ENCODE measurements around the gene METTL1. TPM values are rescaled to one million over a fixed set of nuclear protein-coding genes. Genes with fewer than 3 reads are reported as not detected.

The METTL1 gene
- total RNA-seq, 1 experiment from 2014 or later, result 17.9 TPM

- no peak overlapping the region for H3K4me3 ChIP-seq
- H4K20me1 ChIP-seq (ENCODE audit: insufficient read depth), result no peaks in the 10 kb centered on the region
- BruUV-seq (replicated peaks), result no TSS peak
- no peaks in the 10 kb centered on the region for H3K9me2 ChIP-seq (ENCODE audit: insufficient read depth)
- H3K4me2 ChIP-seq, result no peak overlapping the region
- no peaks in the 10 kb centered on the region for H3K9me3 ChIP-seq (ENCODE audit: insufficient read depth, low read depth)
- no peaks in the 10 kb centered on the region for H3K36me3 ChIP-seq (ENCODE audit: low read depth)
- no peaks in the 10 kb centered on the region for H3F3A ChIP-seq (ENCODE audit: insufficient read depth, low read depth)
- no peak for DNase-seq
- TF ChIP-seq EZH2 (IDR thresholded peaks at IDR 0.05; ENCODE audit: low read depth), result no peak
- TF ChIP-seq, protein P1, sequence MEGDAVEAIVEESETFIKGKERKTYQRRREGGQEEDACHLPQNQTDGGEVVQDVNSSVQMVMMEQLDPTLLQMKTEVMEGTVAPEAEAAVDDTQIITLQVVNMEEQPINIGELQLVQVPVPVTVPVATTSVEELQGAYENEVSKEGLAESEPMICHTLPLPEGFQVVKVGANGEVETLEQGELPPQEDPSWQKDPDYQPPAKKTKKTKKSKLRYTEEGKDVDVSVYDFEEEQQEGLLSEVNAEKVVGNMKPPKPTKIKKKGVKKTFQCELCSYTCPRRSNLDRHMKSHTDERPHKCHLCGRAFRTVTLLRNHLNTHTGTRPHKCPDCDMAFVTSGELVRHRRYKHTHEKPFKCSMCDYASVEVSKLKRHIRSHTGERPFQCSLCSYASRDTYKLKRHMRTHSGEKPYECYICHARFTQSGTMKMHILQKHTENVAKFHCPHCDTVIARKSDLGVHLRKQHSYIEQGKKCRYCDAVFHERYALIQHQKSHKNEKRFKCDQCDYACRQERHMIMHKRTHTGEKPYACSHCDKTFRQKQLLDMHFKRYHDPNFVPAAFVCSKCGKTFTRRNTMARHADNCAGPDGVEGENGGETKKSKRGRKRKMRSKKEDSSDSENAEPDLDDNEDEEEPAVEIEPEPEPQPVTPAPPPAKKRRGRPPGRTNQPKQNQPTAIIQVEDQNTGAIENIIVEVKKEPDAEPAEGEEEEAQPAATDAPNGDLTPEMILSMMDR (conservative IDR thresholded peaks at IDR 0.05), result no peak
- POLR2A ChIA-PET (ENCODE audit: unreplicated experiment), result no interaction called here
- no peak overlapping the region for H2AFZ ChIP-seq
- H3K27me3 ChIP-seq (ENCODE audit: insufficient read depth, low read depth), result no peaks in the 10 kb centered on the region
- peaks cover 10% of the 10 kb centered on the region; the same call in 1 of the 2 replicates for H3K4me1 ChIP-seq (replicated peaks; ENCODE audit: insufficient read depth)
- no peaks in the 10 kb centered on the region for H3K79me2 ChIP-seq (ENCODE audit: low read depth)
- no peak overlapping the region for H3K27ac ChIP-seq
- CTCF ChIA-PET, result no interaction called here
- intact Hi-C loops (cut with micrococcal nuclease; ENCODE audit: unreplicated experiment), result no loop called here
Measured at GRCh38 chr12:57808351-57808750, 36.4 kb upstream of the METTL1 start.

- no peak overlapping the region for H3K4me3 ChIP-seq
- H3K9me3 ChIP-seq (ENCODE audit: insufficient read depth, low read depth), result no peaks in the 10 kb centered on the region
- H4K20me1 ChIP-seq (ENCODE audit: insufficient read depth), result no peaks in the 10 kb centered on the region
- intact Hi-C loops (cut with micrococcal nuclease; ENCODE audit: unreplicated experiment), result no loop called here
- no TSS peak for BruUV-seq (replicated peaks)
- peaks cover 10% of the 10 kb centered on the region; the same call in 1 of the 2 replicates for H3K4me1 ChIP-seq (replicated peaks; ENCODE audit: insufficient read depth)
- H3K4me2 ChIP-seq, result no peak overlapping the region
- H3K27ac ChIP-seq, result no peak overlapping the region
- ChIA-PET CTCF (no interaction called here), POLR2A (ENCODE audit: unreplicated experiment) (no interaction called here)
- no peaks in the 10 kb centered on the region for H3K36me3 ChIP-seq (ENCODE audit: low read depth)
- DNase-seq, result no peak
- no peaks in the 10 kb centered on the region for H3F3A ChIP-seq (ENCODE audit: insufficient read depth, low read depth)
- TF ChIP-seq, protein P1 (conservative IDR thresholded peaks at IDR 0.05), result no peak
- no peak for TF ChIP-seq EZH2 (IDR thresholded peaks at IDR 0.05; ENCODE audit: low read depth)
- H3K27me3 ChIP-seq (ENCODE audit: insufficient read depth, low read depth), result no peaks in the 10 kb centered on the region
- no peaks in the 10 kb centered on the region for H3K79me2 ChIP-seq (ENCODE audit: low read depth)
- no peaks in the 10 kb centered on the region for H3K9me2 ChIP-seq (ENCODE audit: insufficient read depth)
- H2AFZ ChIP-seq, result no peak overlapping the region
Measured at GRCh38 chr12:57807285-57807684, 35.4 kb upstream of the METTL1 start.

DNA sequence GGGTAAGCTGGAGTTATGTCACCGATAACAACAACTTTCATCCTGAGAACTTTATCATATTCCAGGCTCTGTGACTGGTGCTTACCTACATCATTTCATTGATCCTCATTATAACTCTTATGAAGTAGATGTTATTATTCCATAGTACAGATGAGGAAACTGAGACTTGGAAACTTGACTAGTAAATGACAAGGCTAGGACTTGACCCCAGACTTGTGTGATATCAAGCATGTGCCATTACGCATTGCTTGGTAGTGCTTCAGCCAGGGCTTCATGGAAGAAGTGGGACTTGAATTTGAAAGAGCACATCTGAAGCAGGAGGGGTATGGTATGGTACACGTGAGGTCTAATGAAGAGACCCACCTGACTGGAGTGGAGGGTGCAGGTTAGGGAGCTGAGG is 34.8 kb upstream of the METTL1 start:
- Histone ChIP-seq H3K4me2 (no peak overlapping the region), H3F3A (ENCODE audit: insufficient read depth, low read depth) (no peaks in the 10 kb centered on the region), H4K20me1 (ENCODE audit: insufficient read depth) (no peaks in the 10 kb centered on the region), H3K9me2 (ENCODE audit: insufficient read depth) (no peaks in the 10 kb centered on the region), H3K36me3 (ENCODE audit: low read depth) (no peaks in the 10 kb centered on the region), H2AFZ (no peak overlapping the region), H3K27me3 (ENCODE audit: insufficient read depth, low read depth) (no peaks in the 10 kb centered on the region), H3K9me3 (ENCODE audit: insufficient read depth, low read depth) (no peaks in the 10 kb centered on the region), H3K4me3 (no peak overlapping the region), H3K27ac (no peak overlapping the region), H3K4me1 (replicated peaks; ENCODE audit: insufficient read depth) (peaks cover 10% of the 10 kb centered on the region; the same call in 1 of the 2 replicates), H3K79me2 (ENCODE audit: low read depth) (no peaks in the 10 kb centered on the region)
- intact Hi-C loops (cut with micrococcal nuclease; ENCODE audit: unreplicated experiment), result no loop called here
- TF ChIP-seq, protein P1 (conservative IDR thresholded peaks at IDR 0.05), result no peak
- TF ChIP-seq EZH2 (IDR thresholded peaks at IDR 0.05; ENCODE audit: low read depth), result no peak
- no TSS peak for BruUV-seq (replicated peaks)
- ChIA-PET CTCF (no interaction called here), POLR2A (ENCODE audit: unreplicated experiment) (no interaction called here)
- no peak for DNase-seq

Data from PC-9 (cell line).